Upper lobe of right lung (tissue), 1 donor: ENCODE data around the gene ZMAT5. TPM values are rescaled to one million over a fixed set of nuclear protein-coding genes. Genes with fewer than 3 reads are reported as not detected.
A peak's percentile ranks its signal among the peaks of the same experiment; 100 is the strongest.

Experiments
- ATAC-seq: fragments of 200-7000 bp; cut with Tn5 transposase; one replicate; pipeline ENCODE4 v1.9.1; 2020; ENCODE audit warnings: mild to moderate bottlenecking, moderate library complexity
- DNase-seq: peaks from one replicate; pipeline ENCODE4 v3.0.0-alpha.2; 2020
- H3K27ac ChIP-seq: fragments of 200-600 bp; one replicate; pipeline ENCODE4 v1.8.0; 2022
- H3K27me3 ChIP-seq: fragments of 200-600 bp; one replicate; pipeline ENCODE4 v1.8.0; 2022; ENCODE audit warnings: mild to moderate bottlenecking
- H3K36me3 ChIP-seq: fragments of 200-600 bp; one replicate; pipeline ENCODE4 v1.8.0; 2022
- H3K4me1 ChIP-seq: fragments of 200-600 bp; one replicate; pipeline ENCODE4 v1.8.0; 2022
- H3K4me3 ChIP-seq: fragments of 200-600 bp; one replicate; pipeline ENCODE4 v1.8.0; 2022; ENCODE audit warnings: mild to moderate bottlenecking
- H3K9me3 ChIP-seq: fragments of 200-600 bp; one replicate; pipeline ENCODE4 v1.8.0; 2022
- intact Hi-C: fragments of 100-400 bp; cut with DNase I; formaldehyde crosslinking; loops from one replicate; pipeline ENCODE4 v1.11.0; 2022
- total RNA-seq: library from RNA; stranded (reverse); fragmentation: NEBNext Ultra II Directional; extraction: Animal tissue kit (Norgen Biotek cat#: 25700); gene quantifications from one replicate; pipeline ENCODE4 v1.2.1, GENCODE V29; 2021
- TF ChIP-seq, protein P1 (sequence below): fragments of 200-600 bp; IDR thresholded peaks from one replicate; pipeline ENCODE4 v1.8.0; 2022; ENCODE audit warnings: antibody characterized with exemption
- donor health status: DM: no; HTN: yes; CAD: no; lungs with severe emphysema.

Gene ZMAT5
- total RNA-seq, 1 donor from 2014 or later: 16.8 TPM

DNA sequence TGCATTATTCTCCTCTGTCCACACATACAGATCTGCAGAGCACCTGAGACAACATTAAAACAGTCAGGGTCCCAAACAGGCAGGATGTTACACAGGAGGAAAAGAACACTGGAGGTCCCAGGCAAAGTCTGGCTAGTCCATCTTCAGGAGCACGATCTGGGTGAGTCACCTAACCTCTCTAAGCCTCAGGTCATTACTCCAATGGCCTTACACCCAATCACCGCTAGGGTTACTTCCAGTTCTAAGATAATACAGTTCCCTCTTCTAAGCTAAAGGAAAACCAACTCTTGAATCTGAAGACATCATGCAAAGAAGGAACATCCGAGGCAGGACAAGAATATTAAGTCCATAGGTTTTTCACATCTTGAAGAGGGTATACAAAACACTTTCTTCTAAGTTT, 46.8 kb upstream of the ZMAT5 start:
- intact Hi-C loops: no loop called here
- H3K27me3 ChIP-seq: no peaks in the 10 kb centered on the region
- TF ChIP-seq, protein P1, sequence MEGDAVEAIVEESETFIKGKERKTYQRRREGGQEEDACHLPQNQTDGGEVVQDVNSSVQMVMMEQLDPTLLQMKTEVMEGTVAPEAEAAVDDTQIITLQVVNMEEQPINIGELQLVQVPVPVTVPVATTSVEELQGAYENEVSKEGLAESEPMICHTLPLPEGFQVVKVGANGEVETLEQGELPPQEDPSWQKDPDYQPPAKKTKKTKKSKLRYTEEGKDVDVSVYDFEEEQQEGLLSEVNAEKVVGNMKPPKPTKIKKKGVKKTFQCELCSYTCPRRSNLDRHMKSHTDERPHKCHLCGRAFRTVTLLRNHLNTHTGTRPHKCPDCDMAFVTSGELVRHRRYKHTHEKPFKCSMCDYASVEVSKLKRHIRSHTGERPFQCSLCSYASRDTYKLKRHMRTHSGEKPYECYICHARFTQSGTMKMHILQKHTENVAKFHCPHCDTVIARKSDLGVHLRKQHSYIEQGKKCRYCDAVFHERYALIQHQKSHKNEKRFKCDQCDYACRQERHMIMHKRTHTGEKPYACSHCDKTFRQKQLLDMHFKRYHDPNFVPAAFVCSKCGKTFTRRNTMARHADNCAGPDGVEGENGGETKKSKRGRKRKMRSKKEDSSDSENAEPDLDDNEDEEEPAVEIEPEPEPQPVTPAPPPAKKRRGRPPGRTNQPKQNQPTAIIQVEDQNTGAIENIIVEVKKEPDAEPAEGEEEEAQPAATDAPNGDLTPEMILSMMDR: no peak
- DNase-seq: no peak
- ATAC-seq: peak; percentile 13
- no peak overlapping the region for H3K27ac ChIP-seq
- peaks cover 13% of the 10 kb centered on the region for H3K4me1 ChIP-seq
- H3K4me3 ChIP-seq: no peak overlapping the region
- peaks cover 70% of the 10 kb centered on the region for H3K36me3 ChIP-seq
- no peaks in the 10 kb centered on the region for H3K9me3 ChIP-seq

GRCh38 chr22:29813126-29813525, 46.3 kb upstream of the ZMAT5 start:
- intact Hi-C loops: no loop called here
- TF ChIP-seq, protein P1: no peak
- H3K4me1 ChIP-seq: peaks cover 13% of the 10 kb centered on the region
- no peak overlapping the region for H3K27ac ChIP-seq
- DNase-seq (no peak), ATAC-seq (no peak)
- H3K4me3 ChIP-seq: no peak overlapping the region
- no peaks in the 10 kb centered on the region for H3K27me3 ChIP-seq
- H3K36me3 ChIP-seq: peaks cover 73% of the 10 kb centered on the region
- no peaks in the 10 kb centered on the region for H3K9me3 ChIP-seq

DNA sequence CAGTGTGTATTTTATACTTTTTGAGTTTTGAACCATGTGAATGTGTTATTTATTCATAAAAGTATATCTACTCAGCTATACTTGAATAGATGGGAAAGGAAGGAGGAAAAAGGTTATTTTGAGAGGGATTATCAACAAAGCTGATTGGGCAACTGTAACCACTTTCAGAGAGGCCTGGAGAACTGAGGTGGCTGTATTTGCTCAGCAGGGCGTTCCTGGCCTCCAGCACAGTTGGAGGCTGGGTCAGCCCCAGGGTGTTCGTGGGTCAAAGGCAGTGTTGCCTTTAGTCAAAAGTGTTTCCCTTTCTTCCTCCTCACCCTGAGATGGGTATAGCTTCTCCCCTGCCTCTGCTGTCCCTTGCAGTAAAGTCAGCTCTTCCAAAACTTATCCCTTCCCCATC, 44.6 kb upstream of the ZMAT5 start:
- peaks cover 78% of the 10 kb centered on the region for H3K36me3 ChIP-seq
- H3K27ac ChIP-seq: no peak overlapping the region
- intact Hi-C loops: no loop called here
- TF ChIP-seq, protein P1: no peak
- DNase-seq (peak; percentile 75), ATAC-seq (peak; percentile 89)
- no peaks in the 10 kb centered on the region for H3K27me3 ChIP-seq
- peaks cover 6% of the 10 kb centered on the region for H3K4me1 ChIP-seq
- no peaks in the 10 kb centered on the region for H3K9me3 ChIP-seq
- no peak overlapping the region for H3K4me3 ChIP-seq

DNA sequence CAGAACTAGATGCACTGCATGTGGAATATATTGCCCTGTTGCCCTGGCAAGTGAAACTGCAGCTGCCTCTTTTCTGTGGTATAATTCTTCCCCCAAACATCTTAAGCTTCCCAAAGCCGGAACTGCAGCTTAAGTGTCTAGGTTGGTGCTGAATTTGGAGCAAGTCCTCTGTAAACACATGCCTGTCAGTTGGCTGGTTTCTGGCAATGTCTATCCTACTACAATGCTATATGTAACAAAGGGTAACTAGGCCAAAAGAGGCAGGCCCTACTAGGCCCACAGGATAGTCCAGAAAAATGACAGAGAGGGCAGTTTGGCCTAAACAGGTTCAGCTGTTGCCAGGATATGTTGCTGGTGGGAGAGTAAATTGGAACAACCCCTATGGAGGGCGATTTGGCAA, 43.4 kb upstream of the ZMAT5 start:
- DNase-seq: no peak
- peaks cover 88% of the 10 kb centered on the region for H3K36me3 ChIP-seq
- no peaks in the 10 kb centered on the region for H3K27me3 ChIP-seq
- H3K4me1 ChIP-seq: peaks cover 6% of the 10 kb centered on the region
- H3K4me3 ChIP-seq: no peak overlapping the region
- no peak overlapping the region for H3K27ac ChIP-seq
- intact Hi-C loops: no loop called here
- no peaks in the 10 kb centered on the region for H3K9me3 ChIP-seq
- TF ChIP-seq, protein P1: no peak
- ATAC-seq: no peak

DNA sequence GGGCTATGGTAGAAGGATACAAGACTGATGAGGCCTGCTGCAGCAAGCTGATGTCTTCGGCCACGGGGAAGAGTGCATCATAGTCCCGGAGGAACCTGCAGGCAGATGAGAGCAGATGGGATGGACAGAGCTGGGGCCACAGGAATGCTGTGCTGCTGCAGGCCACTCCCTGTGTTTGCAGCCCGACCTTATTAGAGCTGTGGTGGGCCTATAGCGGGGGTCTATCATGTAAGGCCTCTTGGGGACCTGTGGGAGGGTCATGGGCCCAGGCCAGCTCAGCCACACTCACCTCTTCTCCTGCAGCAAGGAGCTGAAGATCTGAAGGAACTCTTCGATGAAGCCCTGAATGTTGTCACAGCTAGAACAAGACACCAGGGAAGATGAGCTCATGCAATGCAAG, 39.4 kb upstream of the ZMAT5 start:
- H3K27me3 ChIP-seq: no peaks in the 10 kb centered on the region
- ATAC-seq (no peak), DNase-seq (no peak)
- H3K4me3 ChIP-seq: no peak overlapping the region
- TF ChIP-seq, protein P1: no peak
- H3K27ac ChIP-seq: no peak overlapping the region
- H3K4me1 ChIP-seq: no peaks in the 10 kb centered on the region
- peaks cover 85% of the 10 kb centered on the region for H3K36me3 ChIP-seq
- H3K9me3 ChIP-seq: no peaks in the 10 kb centered on the region
- intact Hi-C loops: no loop called here

- Histone ChIP-seq H3K4me3 (no peak overlapping the region), H3K36me3 (peaks cover 88% of the 10 kb centered on the region), H3K27me3 (no peaks in the 10 kb centered on the region), H3K9me3 (no peaks in the 10 kb centered on the region), H3K4me1 (peaks cover 11% of the 10 kb centered on the region), H3K27ac (no peak overlapping the region)
- TF ChIP-seq, protein P1: no peak
- ATAC-seq (no peak), DNase-seq (no peak)
- intact Hi-C loops: no loop called here
These were observed 38.2 kb upstream of the ZMAT5 start for GRCh38 chr22:29804985-29805384.
